Effector CD8-positive, alpha-beta T cell (primary cell): Measurements from ENCODE around the gene XIAP.
A peak's percentile ranks its signal among the peaks of the same experiment; 100 is the strongest.
"Not testable (repeated sequence)": the region's sequence is repeated elsewhere in the genome, so short reads cannot be mapped to it uniquely, and the experiment has no call there.

Experiments
- DNase-seq: peaks from one replicate; lab custom pipeline; 2025; lab: John Stamatoyannopoulos, UW
- total RNA-seq, 4 experiments: gene quantifications; one replicate each; lab custom pipeline; 2026; lab: John Stamatoyannopoulos, UW

XIAP gene
- 59.6 to 127 (median 87.7) reads per million in 4 experiments for total RNA-seq

DNA sequence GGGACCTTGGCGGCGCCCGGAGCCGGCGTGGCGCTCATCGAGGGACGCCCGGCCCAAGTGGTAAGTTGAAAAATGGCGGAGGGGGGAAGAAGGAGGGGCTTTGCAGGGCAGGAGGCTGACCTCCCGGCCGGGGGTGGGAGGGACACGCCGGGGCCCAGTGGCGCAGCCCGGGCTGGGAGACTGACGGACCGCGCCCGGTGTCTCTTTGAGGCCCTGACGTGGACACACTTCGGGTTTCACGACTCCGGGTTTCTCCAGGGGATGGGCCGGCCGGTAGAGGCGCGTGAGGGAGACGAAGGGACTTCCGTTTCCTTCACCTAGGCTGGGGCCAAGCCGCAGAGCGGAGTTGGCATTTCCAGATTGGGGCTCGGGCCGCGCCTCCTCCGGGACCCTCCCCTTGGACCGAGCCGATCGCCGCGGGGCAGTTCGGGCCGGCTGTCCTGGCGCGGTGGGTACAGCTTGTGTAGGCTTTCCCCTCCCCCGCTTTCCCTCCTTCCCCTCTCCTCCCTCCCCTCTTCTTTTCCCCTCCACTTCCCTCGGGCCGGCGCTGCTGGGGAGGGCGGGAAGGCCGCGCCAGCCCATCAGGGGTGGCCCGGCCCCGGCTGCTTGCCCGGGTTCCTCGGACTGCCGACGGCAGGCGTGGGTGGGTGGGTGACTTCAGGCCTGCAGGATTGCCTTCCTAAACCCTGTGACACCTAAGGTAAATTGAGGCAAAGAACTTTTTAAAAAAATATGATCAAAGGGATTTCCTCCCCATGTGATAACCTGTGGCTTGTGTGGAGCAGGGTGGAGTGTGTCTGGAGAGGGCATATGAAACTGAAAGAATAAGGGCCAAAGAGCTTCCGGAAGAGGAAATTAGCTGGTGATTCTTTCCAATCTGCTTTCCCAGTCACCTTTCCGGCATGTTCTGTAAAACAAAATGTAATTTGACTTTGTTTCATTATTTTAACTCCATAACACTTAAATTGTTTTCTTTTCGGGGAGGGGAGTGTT lies at the start of gene XIAP:
XIAP (plus strand) TSS at position 208 of the 993 bp plus-strand sequence. CDS start 25,610 bp downstream, outside the sequence.
- peak; percentile 51 for DNase-seq

DNA sequence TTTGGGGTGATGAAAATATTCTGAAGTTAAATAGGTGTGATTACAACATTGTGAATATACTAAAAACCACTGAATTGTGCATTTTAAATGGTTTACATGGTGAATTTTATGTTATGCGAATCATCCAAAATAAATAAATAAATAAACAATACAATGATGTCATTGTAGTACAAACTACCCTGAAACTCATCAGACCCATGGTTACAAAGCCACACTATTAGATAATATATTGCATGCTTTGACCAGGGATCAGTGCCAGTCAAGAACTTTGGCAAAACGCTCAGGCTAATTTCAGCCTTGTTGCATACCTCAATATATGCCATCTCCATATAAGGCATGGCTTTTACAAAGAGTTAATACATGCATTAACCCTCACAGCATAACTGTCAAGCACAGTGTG lies 45.5 kb upstream of the XIAP start:
- no peak for DNase-seq

DNA sequence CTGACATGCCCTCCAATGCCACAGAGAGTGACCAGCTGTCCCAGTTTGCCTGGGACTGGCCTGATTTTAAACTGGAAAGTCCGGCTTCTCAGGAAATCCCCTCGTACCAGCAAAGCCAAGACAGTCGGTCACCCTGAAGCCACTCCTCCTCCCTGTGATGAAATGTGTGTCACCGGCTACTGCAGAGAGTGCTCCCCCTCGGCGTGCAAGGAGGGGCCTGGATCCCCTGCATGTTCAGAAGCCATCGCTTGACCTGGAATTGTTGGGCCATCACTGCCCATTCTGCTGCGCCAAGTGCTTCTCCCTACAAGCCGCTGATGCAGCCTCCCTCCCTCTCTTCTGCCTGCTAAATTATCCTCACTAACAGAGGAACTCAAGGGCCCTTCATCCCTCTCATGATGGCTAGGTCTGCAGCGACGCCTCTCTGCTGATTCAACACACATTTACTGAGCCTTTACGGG lies 44.9 kb upstream of the XIAP start:
- DNase-seq, result not testable (repeated sequence)

DNA sequence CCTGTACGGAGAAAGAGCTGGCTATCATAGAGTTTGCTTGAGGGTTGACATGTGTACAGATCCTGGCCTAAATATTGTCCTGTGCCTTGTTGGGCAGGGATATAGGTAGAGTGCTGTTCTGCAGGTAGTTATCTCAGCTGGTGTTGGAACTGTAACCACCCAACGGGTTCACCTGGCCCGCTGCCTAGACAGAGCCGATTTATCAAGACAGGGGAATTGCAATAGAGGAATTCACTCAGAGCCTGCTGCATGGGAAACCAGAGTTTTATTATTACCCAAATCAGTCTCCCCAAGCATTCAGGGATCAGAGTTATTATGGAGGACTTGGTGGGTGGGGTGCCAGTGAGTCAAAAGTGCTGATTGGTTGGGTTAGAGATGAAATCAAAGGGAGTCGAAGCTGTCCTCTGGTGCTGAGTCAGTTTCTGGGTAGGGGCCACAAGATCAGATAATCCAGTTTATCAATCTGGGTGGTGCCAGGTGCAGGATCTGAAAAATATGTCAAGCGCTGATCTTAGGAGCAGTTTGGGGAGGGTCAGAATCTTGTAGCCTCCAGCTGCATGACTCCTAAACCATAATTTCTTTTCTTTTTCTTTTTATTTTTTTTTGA lies 42.5 kb upstream of the XIAP start:
- DNase-seq, result no peak

DNA sequence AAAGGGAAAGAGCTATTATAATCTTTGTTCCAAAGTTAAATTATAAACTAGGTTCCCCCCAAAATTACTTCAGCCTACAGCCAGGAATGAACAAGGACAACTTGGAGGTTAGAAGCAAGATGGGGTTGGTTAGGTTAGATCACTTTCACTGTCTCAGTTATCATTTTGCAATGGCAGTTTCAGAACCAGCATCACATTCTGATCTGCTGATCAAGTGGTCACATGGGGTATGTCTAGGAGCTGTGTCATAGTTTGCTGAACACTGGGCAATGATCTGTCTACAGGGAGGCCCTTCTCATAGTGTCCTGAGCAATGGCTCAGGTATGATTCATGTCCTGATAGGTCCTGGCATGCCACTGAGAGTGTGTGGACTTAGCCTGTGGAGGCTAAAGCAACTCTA lies 41.6 kb upstream of the XIAP start:
- no peak for DNase-seq

DNA sequence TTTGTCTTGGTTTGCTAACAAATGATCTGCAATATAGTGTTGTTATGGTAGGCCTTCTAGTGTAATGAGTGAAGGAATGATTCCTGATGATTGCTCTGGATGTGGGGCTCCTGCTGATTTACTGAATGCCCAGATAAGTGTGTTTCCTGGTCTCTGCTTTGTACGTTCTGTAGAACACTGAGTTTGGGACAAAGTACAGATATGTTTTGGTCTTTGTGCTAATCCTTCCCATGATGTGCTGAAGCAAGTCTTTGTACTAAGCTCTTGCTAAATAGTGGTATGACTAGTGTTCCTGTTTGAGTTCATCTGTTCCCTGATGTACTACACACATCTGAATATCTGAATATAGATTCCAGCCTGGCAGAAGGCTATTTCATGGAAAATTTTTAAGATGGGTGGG lies 36.9 kb upstream of the XIAP start:
- DNase-seq, result no peak

DNA sequence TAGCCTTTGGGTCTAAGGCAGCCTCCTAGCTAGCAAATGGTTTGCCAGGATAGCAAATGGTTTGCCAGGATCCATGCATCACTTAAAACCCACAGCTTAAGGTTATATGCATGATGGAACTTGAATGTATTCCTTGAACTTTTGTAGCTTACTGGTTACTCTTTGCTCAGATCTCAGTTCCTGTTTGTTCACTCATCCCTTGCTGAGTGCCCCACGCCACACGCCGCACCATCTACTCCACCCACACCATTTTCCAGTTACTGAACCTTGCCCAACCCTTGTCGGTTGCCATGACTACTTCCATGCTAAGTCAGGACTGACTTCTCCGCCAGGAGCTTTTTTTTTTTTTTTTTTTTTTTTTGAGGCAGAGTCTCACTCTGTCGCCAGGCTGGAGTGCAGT lies 29.5 kb upstream of the XIAP start:
- no peak for DNase-seq

DNA sequence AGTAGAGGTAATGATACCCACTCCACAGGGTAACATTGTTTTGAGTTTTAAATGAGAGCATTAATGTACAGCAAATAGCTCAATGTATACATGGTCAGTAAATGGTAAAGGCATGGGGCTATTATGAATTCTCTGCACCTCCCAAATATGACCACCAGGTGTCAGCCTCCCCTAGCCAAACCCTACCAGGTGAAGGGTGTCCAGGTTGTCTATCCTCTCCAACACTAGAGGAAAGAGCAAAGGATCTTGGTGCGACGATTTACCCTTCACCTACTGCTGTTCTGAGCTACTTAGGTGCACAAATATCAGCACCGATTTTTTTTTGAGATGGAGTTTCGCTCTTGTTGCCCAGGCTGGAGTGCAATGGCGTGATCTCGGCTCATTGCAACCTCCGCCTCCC lies 26.5 kb upstream of the XIAP start:
- peak; percentile 39 for DNase-seq

DNA sequence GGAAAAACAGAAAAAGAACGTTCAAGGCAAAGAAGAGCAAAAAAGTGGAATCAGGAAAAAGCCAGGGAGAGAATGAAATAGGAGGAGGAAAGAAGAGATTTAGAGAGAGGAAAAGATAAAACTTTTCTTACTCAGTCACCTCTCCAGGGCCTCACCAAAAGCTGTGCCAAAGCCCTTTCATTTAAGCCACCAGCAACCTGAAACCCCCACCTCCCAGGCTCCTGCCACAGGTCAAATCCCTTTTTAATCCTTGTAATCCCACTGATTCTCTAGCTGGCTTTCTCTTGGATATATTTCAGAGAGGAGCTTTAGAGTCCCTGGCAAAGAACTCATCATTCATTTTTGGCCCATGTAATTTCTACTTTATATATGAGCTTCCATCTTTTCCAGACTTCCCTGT lies 25.7 kb upstream of the XIAP start:
- DNase-seq, result no peak

DNA sequence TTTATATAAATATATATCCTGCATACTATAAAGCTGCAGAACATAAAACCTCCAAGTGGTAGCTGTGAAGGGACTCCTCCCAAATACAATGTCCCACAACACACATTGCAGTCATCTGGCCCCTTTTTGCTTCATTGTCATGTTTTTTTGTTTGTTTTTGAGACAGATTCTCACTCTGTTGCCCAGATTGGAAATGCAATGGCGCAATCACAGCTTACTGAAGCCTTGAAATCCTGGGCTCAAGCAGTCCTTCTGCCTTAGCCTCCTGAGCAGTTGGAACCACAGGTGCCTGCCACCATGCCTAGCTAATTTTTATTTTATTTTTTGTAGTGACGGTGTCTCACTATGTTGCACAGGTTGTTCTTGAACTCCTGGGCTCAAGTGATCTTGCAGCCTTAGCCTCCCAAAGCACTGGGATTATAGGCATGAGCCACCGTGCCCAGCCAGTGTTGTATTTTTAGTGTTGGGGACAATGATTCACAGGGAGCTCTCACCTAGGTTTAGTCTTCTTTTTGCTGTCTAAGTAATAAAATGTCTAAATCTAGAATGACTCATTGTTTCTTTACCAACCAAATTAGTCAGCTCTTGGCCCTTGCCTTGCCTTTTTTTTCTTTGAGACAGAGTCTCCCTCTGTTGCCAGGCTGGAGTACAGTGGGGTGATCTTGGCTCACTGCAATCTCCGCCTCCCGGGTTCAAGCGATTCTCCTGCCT lies 24.0 kb upstream of the XIAP start:
- no peak for DNase-seq

DNA sequence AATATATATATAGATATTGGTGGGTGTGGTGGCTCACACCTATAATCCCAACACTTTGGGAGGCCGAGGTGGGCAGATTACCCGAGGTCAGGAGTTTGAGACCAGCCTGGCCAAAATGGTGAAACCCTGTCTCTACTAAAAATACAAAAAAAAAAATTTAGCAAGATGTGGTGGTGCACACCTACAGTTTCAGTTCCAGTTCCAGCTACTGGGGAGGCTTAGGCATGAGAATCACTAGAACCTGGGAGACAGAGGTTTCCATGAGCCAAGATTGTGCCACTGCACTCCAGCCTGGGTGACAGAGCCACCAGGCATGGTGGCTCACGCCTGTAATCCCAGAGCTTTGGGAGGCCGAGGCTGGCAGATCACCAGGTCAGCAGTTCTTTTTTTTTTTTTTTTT lies 14.7 kb upstream of the XIAP start:
- not testable (repeated sequence) for DNase-seq

DNA sequence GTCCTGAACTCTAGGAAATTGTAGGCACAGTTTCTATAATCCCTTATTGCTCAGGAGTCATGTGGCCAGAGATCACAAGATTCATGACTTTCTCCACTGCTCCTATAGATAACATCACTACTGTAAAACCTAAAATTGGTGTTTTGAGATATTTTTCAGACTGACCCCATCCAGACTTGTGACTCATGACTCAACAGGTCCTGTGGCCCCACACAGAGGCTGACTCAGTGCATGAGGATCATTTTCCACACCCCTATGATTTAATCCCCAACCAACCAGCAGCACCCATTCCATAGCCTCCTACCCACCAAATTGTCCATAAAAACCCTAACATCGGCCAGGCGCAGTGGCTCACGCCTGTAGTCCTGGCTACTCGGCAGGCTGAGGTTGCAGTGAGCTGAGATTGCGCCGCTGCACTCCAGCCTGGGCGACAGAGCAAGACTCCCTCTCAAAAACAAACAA lies 13.2 kb upstream of the XIAP start:
- no peak for DNase-seq

DNA sequence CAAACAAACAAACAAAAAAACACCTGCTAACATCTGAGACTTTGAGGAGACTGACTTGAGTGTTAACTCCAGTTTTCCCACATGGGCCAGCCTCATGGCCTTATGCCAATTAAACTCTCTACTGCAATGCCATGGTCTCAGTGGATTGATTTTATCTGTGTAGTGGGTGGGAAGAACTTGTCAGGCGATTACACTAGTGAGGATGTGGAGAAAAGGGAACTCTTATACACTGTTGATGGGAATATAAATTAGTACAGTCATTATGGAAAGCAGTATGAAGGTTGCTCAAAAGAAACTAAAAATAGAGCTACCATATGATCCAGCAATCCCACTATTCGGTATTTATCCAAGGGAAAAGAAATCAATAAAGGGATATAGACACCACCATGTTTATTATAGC lies 12.8 kb upstream of the XIAP start:
- DNase-seq, result no peak

DNA sequence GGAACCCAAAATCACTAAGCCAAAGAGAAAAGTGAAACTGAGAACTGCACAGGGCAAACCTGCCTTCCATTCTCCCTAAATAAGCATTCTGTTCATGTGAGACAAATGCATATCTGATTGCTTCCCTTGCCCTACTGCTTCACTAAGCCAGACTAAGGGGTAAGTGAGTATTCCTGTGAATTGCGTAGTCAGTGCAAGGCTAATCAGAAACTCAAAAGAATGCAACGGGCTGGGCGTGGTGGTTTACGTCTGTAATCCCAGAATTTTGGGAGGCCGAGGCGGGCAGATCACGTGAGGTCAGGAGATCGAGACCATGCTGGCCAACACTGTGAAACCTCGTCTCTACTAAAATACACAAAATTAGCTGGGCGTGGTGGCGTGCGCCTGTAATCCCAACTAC lies 10.8 kb upstream of the XIAP start:
- DNase-seq, result no peak

DNA sequence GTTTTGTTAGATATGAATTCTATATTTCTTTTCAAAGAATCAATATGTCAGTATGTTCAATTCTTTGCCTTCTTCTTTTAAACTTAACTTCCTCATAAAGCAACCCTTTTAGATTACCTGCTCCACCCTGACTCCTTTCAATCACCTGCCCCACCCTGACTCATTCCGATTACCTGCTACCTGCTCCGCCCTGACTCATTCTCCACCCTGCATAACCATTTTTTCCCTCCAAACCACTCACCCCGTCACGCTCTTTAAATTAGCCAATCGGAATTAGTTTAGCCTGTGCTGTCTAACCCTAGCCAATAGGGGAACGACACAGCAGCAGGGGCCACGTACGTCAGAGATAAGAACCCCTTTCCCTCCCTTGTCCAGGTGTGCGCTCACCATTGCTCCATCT lies 9.9 kb upstream of the XIAP start:
- not testable (repeated sequence) for DNase-seq

DNA sequence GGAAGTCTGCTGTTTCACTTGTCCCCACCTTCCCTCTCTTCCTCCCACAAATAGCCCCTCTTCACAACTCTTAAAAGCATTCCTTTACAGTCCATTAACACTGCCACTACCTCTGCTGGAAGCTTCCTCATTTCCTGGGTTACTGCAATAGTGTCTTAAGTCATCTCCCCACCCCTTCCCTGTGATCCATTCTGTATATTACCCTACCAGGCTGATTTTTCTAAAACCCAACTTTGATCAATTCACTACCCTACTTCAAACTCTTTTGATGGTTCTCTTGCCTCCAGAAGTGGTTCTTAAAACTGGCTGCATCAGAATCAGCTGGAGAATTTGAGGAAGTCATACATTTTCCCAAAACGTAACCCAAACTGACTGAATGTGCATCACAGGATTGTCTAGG lies 8.8 kb upstream of the XIAP start:
- DNase-seq, result no peak

DNA sequence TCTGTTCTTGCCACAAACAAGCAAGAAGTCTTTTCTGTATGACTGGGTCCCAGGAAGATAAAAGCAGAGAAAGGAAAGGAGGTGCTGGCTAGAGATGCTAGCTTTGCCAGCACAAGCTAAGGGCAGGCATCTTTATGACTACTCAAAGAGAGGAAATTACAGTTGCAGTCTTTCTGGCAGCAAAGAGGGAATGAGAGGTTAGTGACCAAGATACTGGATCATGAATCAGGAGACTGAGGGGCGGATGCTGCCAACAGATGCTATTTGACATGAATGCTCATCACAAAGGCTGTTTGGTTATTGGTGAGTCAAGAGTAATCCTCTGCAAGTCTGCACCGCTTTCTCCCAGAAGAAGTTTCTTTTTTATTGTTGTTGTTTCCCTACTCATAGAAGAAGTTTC lies 5.5 kb upstream of the XIAP start:
- DNase-seq, result no peak

DNA sequence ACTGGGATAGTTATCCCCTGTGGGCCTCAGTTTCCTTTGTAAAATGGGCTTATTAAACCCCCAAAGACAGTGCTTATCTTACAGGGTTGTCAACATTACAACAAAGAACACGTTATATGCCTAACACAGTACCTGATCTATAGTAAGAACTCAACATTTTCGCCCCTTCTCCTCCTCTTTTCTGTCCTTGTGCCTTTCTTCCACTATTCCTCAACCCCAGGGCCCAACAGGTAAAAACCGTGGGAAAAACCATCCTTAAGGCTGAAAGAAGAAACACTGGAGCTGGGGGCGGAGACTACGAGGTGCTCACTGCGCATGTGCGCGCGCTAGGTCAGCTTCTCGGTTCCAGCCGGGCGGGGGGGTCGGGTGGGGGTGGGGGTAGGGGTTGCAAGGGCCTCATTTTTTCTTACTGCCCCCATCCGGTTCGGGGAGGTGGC lies 426 bp upstream of the XIAP start:
- DNase-seq, result peak; percentile 51

DNA sequence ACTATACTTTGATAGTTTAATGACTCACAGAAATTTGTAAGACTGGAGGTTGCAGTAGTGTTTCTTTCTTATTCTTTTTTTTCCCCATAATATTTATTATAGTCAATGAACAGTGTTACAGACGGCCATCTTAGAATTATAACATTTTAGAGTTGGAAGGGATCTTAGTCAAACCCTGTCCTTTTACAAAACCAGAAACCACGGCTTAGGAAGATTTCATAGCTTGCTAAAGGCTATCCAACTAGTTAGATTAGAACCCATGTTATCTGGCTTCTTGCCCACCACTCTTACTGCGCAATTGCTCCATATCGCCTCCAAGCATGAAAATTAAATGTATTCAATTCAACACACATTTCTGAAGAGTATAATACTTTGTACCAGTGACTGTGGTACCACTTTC lies 1.1 kb downstream of the XIAP start:
- no peak for DNase-seq

DNA sequence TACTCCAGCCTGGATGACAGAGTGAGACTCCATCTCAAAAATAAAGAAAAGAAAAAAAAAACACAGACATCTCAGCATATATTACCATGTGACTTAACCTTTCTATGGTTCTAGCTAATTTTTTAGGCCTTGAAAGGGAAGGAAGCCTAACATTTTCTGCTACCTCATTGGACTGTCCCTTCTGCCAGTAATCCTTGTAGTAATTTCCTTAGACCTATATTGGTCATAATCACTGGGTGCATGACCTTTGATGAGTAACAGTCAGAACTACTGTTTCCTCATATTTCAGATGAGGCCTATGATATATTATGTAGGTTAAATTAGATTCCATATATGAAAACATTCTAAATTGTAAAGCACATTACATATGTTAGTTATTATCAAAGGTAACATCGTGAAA lies 9.6 kb downstream of the XIAP start:
- DNase-seq, result no peak

DNA sequence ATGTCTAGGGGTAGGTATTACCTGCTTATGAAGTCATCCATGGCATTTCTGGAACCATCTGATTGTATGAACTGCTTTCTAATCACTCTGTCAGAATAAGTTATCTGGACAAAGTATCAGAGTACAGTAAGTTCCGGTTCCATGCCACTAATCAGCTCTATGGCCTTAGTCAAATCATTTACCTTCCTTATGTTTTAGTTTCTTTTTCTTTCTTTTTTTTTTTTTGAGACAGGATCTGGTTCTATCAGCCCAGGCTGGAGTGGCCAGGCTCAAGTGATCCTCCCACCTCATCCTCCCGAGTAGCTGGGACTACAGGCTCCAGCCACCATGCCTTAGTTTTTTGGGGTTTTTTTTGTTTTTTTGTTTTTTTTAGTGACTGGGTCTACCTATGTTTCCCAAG lies 11.5 kb downstream of the XIAP start:
- no peak for DNase-seq

DNA sequence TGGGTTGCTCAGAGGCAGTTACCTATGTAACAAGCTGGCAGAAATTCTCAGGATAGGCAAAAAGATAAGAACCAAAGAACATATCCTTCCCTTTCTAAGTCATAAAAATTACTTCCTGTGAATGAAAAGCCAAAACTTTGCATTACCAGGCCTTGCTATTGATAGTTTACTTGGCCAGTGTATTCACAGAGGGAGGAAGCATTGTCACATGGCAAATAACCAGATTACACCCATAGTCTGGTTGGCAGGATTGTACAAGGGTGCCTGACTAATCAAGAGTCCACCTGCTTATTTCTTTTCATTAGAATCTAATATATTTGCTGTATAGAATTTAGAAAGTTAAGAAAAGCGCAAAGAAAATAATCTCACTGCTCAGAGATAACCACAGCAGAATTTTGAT lies 14.1 kb downstream of the XIAP start:
- DNase-seq, result no peak
